ENCODE data around the gene LHFPL6.

GRCh38 chr13:39463611-39464010, 139.4 kb downstream of the LHFPL6 start:
- no peak for TF ChIP-seq CTCF (IDR thresholded peaks at IDR 0.05; ENCODE audit: low read length)
- TF ChIP-seq EZH2 (IDR thresholded peaks at IDR 0.05; ENCODE audit: borderline replicate concordance, low read length): no peak

All from OCI-LY1 (cell line).